Subcutaneous adipose tissue (tissue), 4 donors: ENCODE results near the gene TLDC2. TPM values are rescaled to one million over a fixed set of nuclear protein-coding genes. Genes with fewer than 3 reads are reported as not detected.

Experiments used
- CTCF ChIP-seq: fragments of 450-650 bp; IDR thresholded peaks from one replicate; pipeline ENCODE4 v1.5.1; 2016; ENCODE audit warnings: low read depth, mild to moderate bottlenecking, control low read depth, antibody characterized with exemption, moderate library complexity
- total RNA-seq, 4 donors: library from RNA; depleted of rRNA; stranded (reverse); fragments of >200 nt; gene quantifications; one replicate each; pipeline ENCODE4 v1.1.0, GENCODE V29; 2016

The TLDC2 gene
- total RNA-seq, 4 donors from 2014 or later = 0.34 to 0.44 TPM; not detected in 2

GRCh38 chr20:36861625-36861874 lies 14.4 kb upstream of the TLDC2 start:
- no peak for TF ChIP-seq CTCF

GRCh38 chr20:36861875-36862801 lies 13.8 kb upstream of the TLDC2 start:
- no peak for TF ChIP-seq CTCF

GRCh38 chr20:36862857-36863668 lies 12.9 kb upstream of the TLDC2 start:
- TF ChIP-seq CTCF = no peak

- no peak for TF ChIP-seq CTCF
These were observed 10.7 kb upstream of the TLDC2 start for GRCh38 chr20:36865076-36865860.

- TF ChIP-seq CTCF = no peak
These were observed 10.1 kb upstream of the TLDC2 start for GRCh38 chr20:36865861-36866149.

- TF ChIP-seq CTCF = no peak
These were observed 9.8 kb upstream of the TLDC2 start for GRCh38 chr20:36866164-36866563.
